ENCODE results near the gene MMP10. TPM values are rescaled to one million over a fixed set of nuclear protein-coding genes. Genes with fewer than 3 reads are reported as not detected.

The MMP10 gene
- total RNA-seq, 1 experiment from 2014 or later: not detected

GRCh38 chr11:102792604-102793003 lies 12.2 kb upstream of the MMP10 start:
- Histone ChIP-seq H3K4me1 (ENCODE audit: low read length) (no peaks in the 10 kb centered on the region), H3K9me2 (replicated peaks; ENCODE audit: insufficient read depth, low read length) (no peaks in the 10 kb centered on the region), H3K27ac (ENCODE audit: low read length) (no peak overlapping the region), H3K27me3 (ENCODE audit: low read length) (no peaks in the 10 kb centered on the region), H3K36me3 (ENCODE audit: insufficient read depth, low read length) (no peaks in the 10 kb centered on the region), H4K20me1 (ENCODE audit: insufficient read depth, low read depth, low read length) (no peaks in the 10 kb centered on the region), H3K9me3 (ENCODE audit: low read length) (no peaks in the 10 kb centered on the region), H3K4me3 (ENCODE audit: low read length) (no peak overlapping the region), H3K4me2 (ENCODE audit: low read depth, low read length, poor library complexity, severe bottlenecking) (no peak overlapping the region), H3K9ac (ENCODE audit: low read length) (no peak overlapping the region), H3K79me2 (ENCODE audit: low read length) (no peaks in the 10 kb centered on the region), H2AFZ (ENCODE audit: low read length) (no peak overlapping the region)
- no peak for DNase-seq

GRCh38 chr11:102791271-102792036 lies 11.0 kb upstream of the MMP10 start:
- no peak for DNase-seq
- Histone ChIP-seq H3K4me1 (ENCODE audit: low read length) (no peaks in the 10 kb centered on the region), H3K79me2 (ENCODE audit: low read length) (no peaks in the 10 kb centered on the region), H3K9me3 (ENCODE audit: low read length) (no peaks in the 10 kb centered on the region), H4K20me1 (ENCODE audit: insufficient read depth, low read depth, low read length) (no peaks in the 10 kb centered on the region), H2AFZ (ENCODE audit: low read length) (no peak overlapping the region), H3K27ac (ENCODE audit: low read length) (no peak overlapping the region), H3K4me2 (ENCODE audit: low read depth, low read length, poor library complexity, severe bottlenecking) (no peak overlapping the region), H3K27me3 (ENCODE audit: low read length) (peaks cover 3% of the 10 kb centered on the region; the same call in 1 of the 2 replicates), H3K9ac (ENCODE audit: low read length) (no peak overlapping the region), H3K36me3 (ENCODE audit: insufficient read depth, low read length) (no peaks in the 10 kb centered on the region), H3K9me2 (replicated peaks; ENCODE audit: insufficient read depth, low read length) (no peaks in the 10 kb centered on the region), H3K4me3 (ENCODE audit: low read length) (no peak overlapping the region)

GRCh38 chr11:102788334-102788995 lies 8.0 kb upstream of the MMP10 start:
- Histone ChIP-seq H3K79me2 (ENCODE audit: low read length) (no peaks in the 10 kb centered on the region), H3K9me2 (replicated peaks; ENCODE audit: insufficient read depth, low read length) (no peaks in the 10 kb centered on the region), H3K27me3 (ENCODE audit: low read length) (peaks cover 3% of the 10 kb centered on the region; the same call in 1 of the 2 replicates), H4K20me1 (ENCODE audit: insufficient read depth, low read depth, low read length) (no peaks in the 10 kb centered on the region), H3K27ac (ENCODE audit: low read length) (no peak overlapping the region), H3K9me3 (ENCODE audit: low read length) (no peaks in the 10 kb centered on the region), H3K4me3 (ENCODE audit: low read length) (no peak overlapping the region), H3K36me3 (ENCODE audit: insufficient read depth, low read length) (no peaks in the 10 kb centered on the region), H3K4me1 (ENCODE audit: low read length) (no peaks in the 10 kb centered on the region), H3K9ac (ENCODE audit: low read length) (no peak overlapping the region), H2AFZ (ENCODE audit: low read length) (no peak overlapping the region), H3K4me2 (ENCODE audit: low read depth, low read length, poor library complexity, severe bottlenecking) (no peak overlapping the region)
- no peak for DNase-seq

- no peaks in the 10 kb centered on the region for H3K9me3 ChIP-seq (ENCODE audit: low read length)
- no peaks in the 10 kb centered on the region for H4K20me1 ChIP-seq (ENCODE audit: insufficient read depth, low read depth, low read length)
- H3K4me1 ChIP-seq (ENCODE audit: low read length): no peaks in the 10 kb centered on the region
- no peaks in the 10 kb centered on the region for H3K36me3 ChIP-seq (ENCODE audit: insufficient read depth, low read length)
- H3K4me2 ChIP-seq (ENCODE audit: low read depth, low read length, poor library complexity, severe bottlenecking): no peak overlapping the region
- H3K9ac ChIP-seq (ENCODE audit: low read length): no peak overlapping the region
- H3K9me2 ChIP-seq (replicated peaks; ENCODE audit: insufficient read depth, low read length): no peaks in the 10 kb centered on the region
- no peak overlapping the region for H2AFZ ChIP-seq (ENCODE audit: low read length)
- no peaks in the 10 kb centered on the region for H3K79me2 ChIP-seq (ENCODE audit: low read length)
- no peak overlapping the region for H3K27ac ChIP-seq (ENCODE audit: low read length)
- H3K27me3 ChIP-seq (ENCODE audit: low read length): peaks cover 3% of the 10 kb centered on the region; the same call in 1 of the 2 replicates
- no peak for DNase-seq
- no peak overlapping the region for H3K4me3 ChIP-seq (ENCODE audit: low read length)
Measured at GRCh38 chr11:102784380-102784779, 4.0 kb upstream of the MMP10 start.

GRCh38 chr11:102783720-102784119 lies 3.3 kb upstream of the MMP10 start:
- Histone ChIP-seq H3K9me3 (ENCODE audit: low read length) (no peaks in the 10 kb centered on the region), H3K4me2 (ENCODE audit: low read depth, low read length, poor library complexity, severe bottlenecking) (no peak overlapping the region), H3K36me3 (ENCODE audit: insufficient read depth, low read length) (no peaks in the 10 kb centered on the region), H3K27me3 (ENCODE audit: low read length) (peaks cover 3% of the 10 kb centered on the region; the same call in 1 of the 2 replicates), H3K4me3 (ENCODE audit: low read length) (no peak overlapping the region), H3K27ac (ENCODE audit: low read length) (no peak overlapping the region), H3K9ac (ENCODE audit: low read length) (no peak overlapping the region), H3K9me2 (replicated peaks; ENCODE audit: insufficient read depth, low read length) (no peaks in the 10 kb centered on the region), H2AFZ (ENCODE audit: low read length) (no peak overlapping the region), H3K4me1 (ENCODE audit: low read length) (no peaks in the 10 kb centered on the region), H4K20me1 (ENCODE audit: insufficient read depth, low read depth, low read length) (no peaks in the 10 kb centered on the region), H3K79me2 (ENCODE audit: low read length) (no peaks in the 10 kb centered on the region)
- DNase-seq: no peak

GRCh38 chr11:102783016-102783415 lies 2.6 kb upstream of the MMP10 start:
- Histone ChIP-seq H3K27me3 (ENCODE audit: low read length) (peaks cover 3% of the 10 kb centered on the region; the same call in 1 of the 2 replicates), H3K4me1 (ENCODE audit: low read length) (no peaks in the 10 kb centered on the region), H3K27ac (ENCODE audit: low read length) (no peak overlapping the region), H3K4me3 (ENCODE audit: low read length) (no peak overlapping the region), H3K9me2 (replicated peaks; ENCODE audit: insufficient read depth, low read length) (no peaks in the 10 kb centered on the region), H2AFZ (ENCODE audit: low read length) (no peak overlapping the region), H3K9me3 (ENCODE audit: low read length) (no peaks in the 10 kb centered on the region), H4K20me1 (ENCODE audit: insufficient read depth, low read depth, low read length) (no peaks in the 10 kb centered on the region), H3K79me2 (ENCODE audit: low read length) (no peaks in the 10 kb centered on the region), H3K9ac (ENCODE audit: low read length) (no peak overlapping the region), H3K4me2 (ENCODE audit: low read depth, low read length, poor library complexity, severe bottlenecking) (no peak overlapping the region), H3K36me3 (ENCODE audit: insufficient read depth, low read length) (no peaks in the 10 kb centered on the region)
- DNase-seq: no peak

- no peaks in the 10 kb centered on the region for H3K9me3 ChIP-seq (ENCODE audit: low read length)
- H3K4me1 ChIP-seq (ENCODE audit: low read length): no peaks in the 10 kb centered on the region
- H3K9me2 ChIP-seq (replicated peaks; ENCODE audit: insufficient read depth, low read length): no peaks in the 10 kb centered on the region
- no peaks in the 10 kb centered on the region for H4K20me1 ChIP-seq (ENCODE audit: insufficient read depth, low read depth, low read length)
- H3K9ac ChIP-seq (ENCODE audit: low read length): no peak overlapping the region
- no peak overlapping the region for H3K4me2 ChIP-seq (ENCODE audit: low read depth, low read length, poor library complexity, severe bottlenecking)
- no peaks in the 10 kb centered on the region for H3K79me2 ChIP-seq (ENCODE audit: low read length)
- peaks cover 2% of the 10 kb centered on the region; the same call in 1 of the 2 replicates for H3K27me3 ChIP-seq (ENCODE audit: low read length)
- DNase-seq: no peak
- H3K4me3 ChIP-seq (ENCODE audit: low read length): no peak overlapping the region
- H3K27ac ChIP-seq (ENCODE audit: low read length): no peak overlapping the region
- no peaks in the 10 kb centered on the region for H3K36me3 ChIP-seq (ENCODE audit: insufficient read depth, low read length)
- H2AFZ ChIP-seq (ENCODE audit: low read length): no peak overlapping the region
Measured at GRCh38 chr11:102781676-102782075, 1.2 kb upstream of the MMP10 start.

- no peaks in the 10 kb centered on the region for H3K36me3 ChIP-seq (ENCODE audit: insufficient read depth, low read length)
- H4K20me1 ChIP-seq (ENCODE audit: insufficient read depth, low read depth, low read length): no peaks in the 10 kb centered on the region
- H3K27me3 ChIP-seq (ENCODE audit: low read length): no peaks in the 10 kb centered on the region
- H2AFZ ChIP-seq (ENCODE audit: low read length): no peak overlapping the region
- no peaks in the 10 kb centered on the region for H3K4me1 ChIP-seq (ENCODE audit: low read length)
- no peak overlapping the region for H3K27ac ChIP-seq (ENCODE audit: low read length)
- H3K79me2 ChIP-seq (ENCODE audit: low read length): no peaks in the 10 kb centered on the region
- H3K9me2 ChIP-seq (replicated peaks; ENCODE audit: insufficient read depth, low read length): no peaks in the 10 kb centered on the region
- no peaks in the 10 kb centered on the region for H3K9me3 ChIP-seq (ENCODE audit: low read length)
- H3K9ac ChIP-seq (ENCODE audit: low read length): no peak overlapping the region
- H3K4me3 ChIP-seq (ENCODE audit: low read length): no peak overlapping the region
- no peak overlapping the region for H3K4me2 ChIP-seq (ENCODE audit: low read depth, low read length, poor library complexity, severe bottlenecking)
- no peak for DNase-seq
Measured at GRCh38 chr11:102776454-102776853, 4.0 kb downstream of the MMP10 start.
